SK-N-MC (cell line): Measurements from ENCODE around the gene CDC20B.

Experiments
- DNase-seq: peaks from one replicate; pipeline ENCODE4 v3.0.0-alpha.2; 2011; ENCODE audit warnings: low read depth, low spot score
- H3K27ac ChIP-seq: fragments of 200-600 bp; sonication (generic); 2 replicates; pipeline ENCODE4 v1.5.1; 2016; ENCODE audit warnings: mixed run types
- H3K36me3 ChIP-seq: fragments of 200-600 bp; sonication (generic); 2 replicates; pipeline ENCODE4 v1.6.1; 2017; ENCODE audit warnings: antibody characterized with exemption, low read length, mixed read lengths; ENCODE audit not compliant: insufficient read depth
- H3K4me3 ChIP-seq: fragments of 200-600 bp; sonication (generic); 2 replicates; pipeline ENCODE4 v1.5.1; 2016
- H3K9ac ChIP-seq: fragments of 200-600 bp; sonication (generic); 2 replicates; pipeline ENCODE4 v1.8.0; 2017; ENCODE audit warnings: mixed run types, mixed read lengths; ENCODE audit not compliant: insufficient read length
- H3K9me3 ChIP-seq: fragments of 200-600 bp; sonication (generic); 2 replicates; pipeline ENCODE4 v1.6.1; 2017; ENCODE audit warnings: low read depth, mild to moderate bottlenecking, antibody characterized with exemption, low read length, moderate library complexity, mixed read lengths
- EZH2 ChIP-seq: fragments of 200-600 bp; sonication (generic); IDR thresholded peaks from one replicate; pipeline ENCODE4 v1.6.1; 2017; ENCODE audit warnings: antibody characterized with exemption
- FOXP2 ChIP-seq: optimal IDR thresholded peaks from 2 replicates; pipeline ENCODE3; 2011; ENCODE audit warnings: mild to moderate bottlenecking, moderate library complexity; ENCODE audit not compliant: insufficient read depth; ENCODE audit errors: extremely low read length, control extremely low read depth
- POLR2AphosphoS5 ChIP-seq: IDR thresholded peaks from 2 replicates; pipeline ENCODE4 v1.6.1; 2012; ENCODE audit warnings: mild to moderate bottlenecking, low read depth, low read length, borderline replicate concordance

CDC20B gene

GRCh38 chr5:55191165-55191564 is 18.2 kb upstream of the CDC20B start:
- TF ChIP-seq POLR2AphosphoS5: no peak
- TF ChIP-seq FOXP2: no peak
- TF ChIP-seq EZH2: no peak
- Histone ChIP-seq H3K27ac (no peak overlapping the region), H3K9ac (no peak overlapping the region), H3K4me3 (no peak overlapping the region), H3K9me3 (no peaks in the 10 kb centered on the region), H3K36me3 (no peaks in the 10 kb centered on the region)
- no peak for DNase-seq

- no peaks in the 10 kb centered on the region for H3K9me3 ChIP-seq
- no peak overlapping the region for H3K27ac ChIP-seq
- H3K36me3 ChIP-seq: no peaks in the 10 kb centered on the region
- no peak overlapping the region for H3K9ac ChIP-seq
- no peak for DNase-seq
- no peak overlapping the region for H3K4me3 ChIP-seq
- TF ChIP-seq POLR2AphosphoS5: no peak
- TF ChIP-seq FOXP2: no peak
These were observed 15.9 kb upstream of the CDC20B start for GRCh38 chr5:55188656-55189540.

- TF ChIP-seq POLR2AphosphoS5: no peak
- no peak for TF ChIP-seq EZH2
- no peak for TF ChIP-seq FOXP2
- no peaks in the 10 kb centered on the region for H3K36me3 ChIP-seq
- H3K27ac ChIP-seq: no peak overlapping the region
- H3K9me3 ChIP-seq: no peaks in the 10 kb centered on the region
- no peak overlapping the region for H3K4me3 ChIP-seq
- H3K9ac ChIP-seq: no peak overlapping the region
- DNase-seq: peak; percentile 18
These were observed 14.4 kb upstream of the CDC20B start for GRCh38 chr5:55187370-55187769.

- no peak overlapping the region for H3K27ac ChIP-seq
- H3K4me3 ChIP-seq: no peak overlapping the region
- no peaks in the 10 kb centered on the region for H3K9me3 ChIP-seq
- DNase-seq: no peak
- H3K36me3 ChIP-seq: no peaks in the 10 kb centered on the region
- H3K9ac ChIP-seq: no peak overlapping the region
- TF ChIP-seq POLR2AphosphoS5: no peak
- TF ChIP-seq EZH2: no peak
- no peak for TF ChIP-seq FOXP2
These were observed 7.0 kb upstream of the CDC20B start for GRCh38 chr5:55180016-55180415.

GRCh38 chr5:55177078-55177477 is 4.1 kb upstream of the CDC20B start:
- H3K9ac ChIP-seq: no peak overlapping the region
- no peaks in the 10 kb centered on the region for H3K9me3 ChIP-seq
- no peaks in the 10 kb centered on the region for H3K36me3 ChIP-seq
- DNase-seq: no peak
- H3K4me3 ChIP-seq: no peak overlapping the region
- no peak overlapping the region for H3K27ac ChIP-seq
- no peak for TF ChIP-seq FOXP2
- no peak for TF ChIP-seq POLR2AphosphoS5
- TF ChIP-seq EZH2: no peak

- Histone ChIP-seq H3K36me3 (no peaks in the 10 kb centered on the region), H3K4me3 (no peak overlapping the region), H3K9me3 (no peaks in the 10 kb centered on the region), H3K9ac (no peak overlapping the region), H3K27ac (no peak overlapping the region)
- no peak for DNase-seq
- TF ChIP-seq FOXP2: no peak
- no peak for TF ChIP-seq POLR2AphosphoS5
- no peak for TF ChIP-seq EZH2
These were observed 3.3 kb upstream of the CDC20B start for GRCh38 chr5:55176176-55176818.

- Histone ChIP-seq H3K27ac (no peak overlapping the region), H3K9me3 (no peaks in the 10 kb centered on the region), H3K9ac (no peak overlapping the region), H3K36me3 (no peaks in the 10 kb centered on the region), H3K4me3 (no peak overlapping the region)
- no peak for DNase-seq
- TF ChIP-seq POLR2AphosphoS5 (no peak), EZH2 (no peak), FOXP2 (no peak)
These were observed 2.8 kb upstream of the CDC20B start for GRCh38 chr5:55175781-55176175.

GRCh38 chr5:55173687-55174230 is 782 bp upstream of the CDC20B start:
- Histone ChIP-seq H3K27ac (no peak overlapping the region), H3K36me3 (no peaks in the 10 kb centered on the region), H3K9ac (peak overlapping the region; percentile 65), H3K9me3 (no peaks in the 10 kb centered on the region), H3K4me3 (peak overlapping the region; percentile 83)
- DNase-seq: no peak
- no peak for TF ChIP-seq FOXP2
- TF ChIP-seq EZH2: no peak
